ENCODE measurements around the gene ZGPAT.
A peak's percentile ranks its signal among the peaks of the same experiment; 100 is the strongest.

Gene ZGPAT

DNA sequence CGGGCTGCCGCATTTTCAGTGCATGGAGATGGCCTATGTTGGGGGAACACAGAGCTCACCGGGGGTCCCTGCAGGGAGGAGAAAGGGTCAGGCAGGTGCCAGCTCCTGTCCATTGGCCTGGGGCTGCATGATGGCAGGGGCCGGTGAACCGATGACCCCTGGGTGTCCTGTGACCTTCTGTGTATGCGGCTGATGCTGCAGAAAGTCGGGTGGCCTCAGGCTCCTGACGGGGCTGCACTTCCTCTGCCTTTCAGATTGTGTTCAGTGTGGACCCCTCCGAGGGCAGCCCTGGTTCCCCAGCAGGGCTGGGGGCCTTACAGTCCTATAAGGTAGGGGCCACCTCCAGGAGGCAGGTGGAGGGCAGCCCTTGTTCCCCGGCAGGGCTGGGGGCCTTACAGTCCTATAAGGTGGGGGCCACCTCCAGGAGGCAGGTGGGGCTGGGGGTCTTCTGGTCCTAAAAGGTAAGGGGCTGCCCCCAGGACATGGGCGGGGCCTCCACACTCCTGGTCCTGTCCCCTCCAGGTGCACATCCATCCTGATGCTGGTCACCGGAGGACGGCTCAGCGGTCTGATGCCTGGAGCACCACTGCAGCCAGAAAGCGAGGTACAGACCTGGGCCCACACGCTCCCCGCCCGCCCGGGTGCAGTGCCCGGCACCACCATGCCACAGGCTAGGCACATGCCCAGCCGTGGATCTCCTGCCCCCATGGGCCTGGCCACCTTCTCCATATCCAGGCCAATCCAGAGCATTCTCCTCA lies 22.4 kb upstream of the ZGPAT start:
- Mint-ChIP-seq H3K36me3 (ENCODE audit: low read depth) (peaks cover 3% of the 10 kb centered on the region), H3K4me1 (ENCODE audit: low read depth) (no peaks in the 10 kb centered on the region), H3K9me3 (no peaks in the 10 kb centered on the region), H3K27me3 (ENCODE audit: low read depth) (no peaks in the 10 kb centered on the region), H3K4me3 (no peak overlapping the region), H3K27ac (no peak overlapping the region)
- no peak for DNase-seq (ENCODE audit: low spot score)

GRCh38 chr20:63686094-63686491 lies 21.7 kb upstream of the ZGPAT start:
- no peak for DNase-seq (ENCODE audit: low spot score)

GRCh38 chr20:63686492-63687321 lies 21.1 kb upstream of the ZGPAT start:
- H3K9me3 Mint-ChIP-seq, result no peaks in the 10 kb centered on the region
- no peak overlapping the region for H3K4me3 Mint-ChIP-seq
- H3K27me3 Mint-ChIP-seq (ENCODE audit: low read depth), result no peaks in the 10 kb centered on the region
- peak; percentile 42 for DNase-seq (ENCODE audit: low spot score)
- no peaks in the 10 kb centered on the region for H3K4me1 Mint-ChIP-seq (ENCODE audit: low read depth)
- peaks cover 7% of the 10 kb centered on the region for H3K36me3 Mint-ChIP-seq (ENCODE audit: low read depth)
- H3K27ac Mint-ChIP-seq, result no peak overlapping the region

More at GRCh38 chr20:63686094-63686491, 21.7 kb upstream of the ZGPAT start:
- peaks cover 3% of the 10 kb centered on the region for H3K36me3 Mint-ChIP-seq (ENCODE audit: low read depth)
- no peaks in the 10 kb centered on the region for H3K9me3 Mint-ChIP-seq
- H3K27ac Mint-ChIP-seq, result no peak overlapping the region
- no peaks in the 10 kb centered on the region for H3K27me3 Mint-ChIP-seq (ENCODE audit: low read depth)
- no peaks in the 10 kb centered on the region for H3K4me1 Mint-ChIP-seq (ENCODE audit: low read depth)
- H3K4me3 Mint-ChIP-seq, result no peak overlapping the region

- Mint-ChIP-seq H3K27me3 (ENCODE audit: low read depth) (no peaks in the 10 kb centered on the region), H3K4me3 (no peak overlapping the region), H3K36me3 (ENCODE audit: low read depth) (peaks cover 11% of the 10 kb centered on the region), H3K9me3 (no peaks in the 10 kb centered on the region), H3K27ac (no peak overlapping the region), H3K4me1 (ENCODE audit: low read depth) (no peaks in the 10 kb centered on the region)
- no peak for DNase-seq (ENCODE audit: low spot score)
These were observed 20.2 kb upstream of the ZGPAT start for GRCh38 chr20:63687419-63688178.

DNA sequence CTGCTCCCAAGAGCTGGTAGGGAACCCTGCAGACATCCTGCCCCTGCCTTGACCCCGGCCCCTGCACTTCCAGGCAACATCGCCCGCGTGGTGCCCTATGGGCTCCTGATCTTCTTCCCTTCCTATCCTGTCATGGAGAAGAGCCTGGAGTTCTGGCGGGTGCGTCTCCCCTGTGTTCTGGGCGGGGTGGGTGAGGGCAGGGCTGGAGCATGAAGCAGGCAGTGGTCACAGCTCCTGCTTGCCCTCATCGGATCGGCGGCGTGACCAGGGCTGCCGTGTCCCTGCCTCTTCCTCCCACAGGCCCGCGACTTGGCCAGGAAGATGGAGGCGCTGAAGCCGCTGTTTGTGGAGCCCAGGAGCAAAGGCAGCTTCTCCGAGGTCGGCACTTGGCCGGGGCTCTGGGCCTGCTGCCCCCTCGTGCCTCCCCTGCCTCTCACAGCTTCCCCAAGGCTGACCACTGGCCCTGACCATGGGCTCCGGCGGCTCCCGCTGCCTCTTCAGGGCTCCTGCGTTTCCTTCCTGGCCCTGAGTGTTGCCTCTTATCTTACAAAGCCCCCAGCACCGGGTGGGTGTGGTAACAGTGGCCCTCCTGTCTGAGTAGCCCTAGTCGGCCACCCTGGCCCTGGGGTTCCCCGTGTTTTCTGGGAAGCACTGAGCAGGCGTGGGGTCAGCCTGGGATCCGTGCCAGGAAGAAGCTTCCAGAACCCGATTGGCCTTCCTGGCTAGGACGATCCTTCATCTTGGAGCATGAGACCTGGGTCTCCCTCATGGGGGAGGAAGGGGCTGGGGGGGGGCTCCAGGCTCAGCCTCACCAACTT lies 19.4 kb upstream of the ZGPAT start:
- no peak overlapping the region for H3K4me3 Mint-ChIP-seq
- H3K27me3 Mint-ChIP-seq (ENCODE audit: low read depth), result no peaks in the 10 kb centered on the region
- H3K36me3 Mint-ChIP-seq (ENCODE audit: low read depth), result peaks cover 11% of the 10 kb centered on the region
- no peaks in the 10 kb centered on the region for H3K4me1 Mint-ChIP-seq (ENCODE audit: low read depth)
- H3K27ac Mint-ChIP-seq, result no peak overlapping the region
- DNase-seq (ENCODE audit: low spot score), result no peak
- H3K9me3 Mint-ChIP-seq, result no peaks in the 10 kb centered on the region

- H3K36me3 Mint-ChIP-seq (ENCODE audit: low read depth), result peaks cover 13% of the 10 kb centered on the region
- no peaks in the 10 kb centered on the region for H3K9me3 Mint-ChIP-seq
- peaks cover 2% of the 10 kb centered on the region for H3K27me3 Mint-ChIP-seq (ENCODE audit: low read depth)
- H3K4me1 Mint-ChIP-seq (ENCODE audit: low read depth), result no peaks in the 10 kb centered on the region
- no peak overlapping the region for H3K4me3 Mint-ChIP-seq
- DNase-seq (ENCODE audit: low spot score), result no peak
- no peak overlapping the region for H3K27ac Mint-ChIP-seq
These were observed 18.5 kb upstream of the ZGPAT start for GRCh38 chr20:63689046-63690002.

GRCh38 chr20:63690003-63690897 lies 17.6 kb upstream of the ZGPAT start:
- Mint-ChIP-seq H3K36me3 (ENCODE audit: low read depth) (peaks cover 13% of the 10 kb centered on the region), H3K4me3 (no peak overlapping the region), H3K27ac (no peak overlapping the region), H3K4me1 (ENCODE audit: low read depth) (no peaks in the 10 kb centered on the region), H3K27me3 (ENCODE audit: low read depth) (peaks cover 2% of the 10 kb centered on the region), H3K9me3 (no peaks in the 10 kb centered on the region)
- no peak for DNase-seq (ENCODE audit: low spot score)

GRCh38 chr20:63690898-63691710 lies 16.7 kb upstream of the ZGPAT start:
- H3K9me3 Mint-ChIP-seq, result no peaks in the 10 kb centered on the region
- H3K27ac Mint-ChIP-seq, result no peak overlapping the region
- H3K4me3 Mint-ChIP-seq, result no peak overlapping the region

GRCh38 chr20:63691711-63692435 lies 16.0 kb upstream of the ZGPAT start:
- DNase-seq (ENCODE audit: low spot score), result no peak
- no peaks in the 10 kb centered on the region for H3K9me3 Mint-ChIP-seq
- H3K27ac Mint-ChIP-seq, result no peak overlapping the region
- no peak overlapping the region for H3K4me3 Mint-ChIP-seq
- peaks cover 13% of the 10 kb centered on the region for H3K36me3 Mint-ChIP-seq (ENCODE audit: low read depth)
- H3K4me1 Mint-ChIP-seq (ENCODE audit: low read depth), result no peaks in the 10 kb centered on the region
- peaks cover 2% of the 10 kb centered on the region for H3K27me3 Mint-ChIP-seq (ENCODE audit: low read depth)

More at GRCh38 chr20:63690898-63691710, 16.7 kb upstream of the ZGPAT start:
- no peak for DNase-seq (ENCODE audit: low spot score)
- Mint-ChIP-seq H3K27me3 (ENCODE audit: low read depth) (peaks cover 2% of the 10 kb centered on the region), H3K36me3 (ENCODE audit: low read depth) (peaks cover 13% of the 10 kb centered on the region), H3K4me1 (ENCODE audit: low read depth) (no peaks in the 10 kb centered on the region)

GRCh38 chr20:63692436-63693082 lies 15.3 kb upstream of the ZGPAT start:
- DNase-seq (ENCODE audit: low spot score), result no peak
- peaks cover 13% of the 10 kb centered on the region for H3K36me3 Mint-ChIP-seq (ENCODE audit: low read depth)
- peak overlapping the region; percentile 49 for H3K27ac Mint-ChIP-seq
- H3K27me3 Mint-ChIP-seq (ENCODE audit: low read depth), result peaks cover 2% of the 10 kb centered on the region
- H3K4me3 Mint-ChIP-seq, result no peak overlapping the region
- no peaks in the 10 kb centered on the region for H3K9me3 Mint-ChIP-seq
- no peaks in the 10 kb centered on the region for H3K4me1 Mint-ChIP-seq (ENCODE audit: low read depth)

Data from T-helper 2 cell treated with Interferon-gamma antibody and Interleukin-4, amounts not matched to agents 5 μg/mL and 100 μg/mL, for 36 hours (primary cell).